ENCODE measurements around the gene NELFE.

- no peak for TF ChIP-seq EZH2 (IDR thresholded peaks at IDR 0.05)
- TF ChIP-seq POLR2AphosphoS5 (IDR thresholded peaks at IDR 0.05; ENCODE audit: borderline replicate concordance, low read depth, low read length), result no peak
- TF ChIP-seq FOXP2 (optimal IDR thresholded peaks at IDR 0.05; ENCODE audit: control extremely low read depth, extremely low read length, insufficient read depth), result no peak
Observed at GRCh38 chr6:31927242-31927862, 31.4 kb downstream of the NELFE start, which contains the start of gene C2.
